Trophoblast cell (in vitro differentiated cells and primary cell): Measurements from ENCODE around the gene SDR42E1.

Source experiments
- DNase-seq, 2 donors: peaks; one replicate each; pipeline ENCODE4 v3.0.0-alpha.2; 2016
- H2AFZ ChIP-seq: 2 replicates; pipeline ENCODE4 v1.6.1; 2013; ENCODE audit warnings: low read length, moderate library complexity, mild to moderate bottlenecking; ENCODE audit not compliant: insufficient read depth, poor library complexity
- H2AK5ac ChIP-seq: 2 replicates; pipeline ENCODE4 v1.6.1; 2013; ENCODE audit warnings: mild to moderate bottlenecking, low read length
- H2BK120ac ChIP-seq: 2 replicates; pipeline ENCODE4 v1.6.1; 2013; ENCODE audit warnings: low read length, mild to moderate bottlenecking, moderate library complexity; ENCODE audit not compliant: insufficient read depth, poor library complexity
- H2BK12ac ChIP-seq: 2 replicates; pipeline ENCODE4 v1.6.1; 2013; ENCODE audit warnings: mild to moderate bottlenecking, low read length, moderate library complexity
- H2BK5ac ChIP-seq: 2 replicates; pipeline ENCODE4 v1.6.1; 2013; ENCODE audit warnings: low read length, low read depth, moderate library complexity, mild to moderate bottlenecking; ENCODE audit not compliant: poor library complexity
- H3K14ac ChIP-seq: 2 replicates; pipeline ENCODE4 v1.6.1; 2013; ENCODE audit warnings: mild to moderate bottlenecking, low read length
- H3K18ac ChIP-seq: 2 replicates; pipeline ENCODE4 v1.6.1; 2013; ENCODE audit warnings: mild to moderate bottlenecking, low read length
- H3K23ac ChIP-seq: 2 replicates; pipeline ENCODE4 v1.6.1; 2013; ENCODE audit warnings: low read length
- H3K27ac ChIP-seq: 2 replicates; pipeline ENCODE4 v1.5.1; 2013; ENCODE audit warnings: low read depth, mild to moderate bottlenecking, inconsistent platforms, low read length, moderate library complexity
- H3K27me3 ChIP-seq: 2 replicates; pipeline ENCODE4 v1.6.1; 2013; ENCODE audit warnings: inconsistent platforms, mild to moderate bottlenecking, low read length, moderate library complexity; ENCODE audit not compliant: insufficient read depth
- H3K36me3 ChIP-seq, 2 experiments: 1 replicate in 1 of 2; 2 replicates in 1 of 2; pipeline ENCODE4 v1.6.1; 2013; ENCODE audit warnings: low read length in 2 of 2, mild to moderate bottlenecking in 2 of 2, moderate library complexity in 1 of 2; ENCODE audit not compliant: insufficient read depth in 2 of 2, control insufficient read depth in 1 of 2
- H3K4ac ChIP-seq: 2 replicates; pipeline ENCODE4 v1.6.1; 2013; ENCODE audit warnings: low read depth, mild to moderate bottlenecking, low read length, moderate library complexity
- H3K4me1 ChIP-seq, 2 experiments: 1 replicate in 1 of 2; 2 replicates in 1 of 2; pipeline ENCODE4 v1.6.1; 2013; ENCODE audit warnings: low read length in 2 of 2, mild to moderate bottlenecking in 2 of 2, moderate library complexity in 1 of 2; ENCODE audit not compliant: insufficient read depth in 2 of 2, control insufficient read depth in 1 of 2
- H3K4me2 ChIP-seq: 2 replicates; pipeline ENCODE4 v1.6.1; 2013; ENCODE audit warnings: inconsistent platforms, mild to moderate bottlenecking, low read length, moderate library complexity
- H3K4me3 ChIP-seq: 2 replicates; pipeline ENCODE4 v1.5.1; 2013; ENCODE audit warnings: mild to moderate bottlenecking, low read depth, low read length, inconsistent platforms
- H3K79me1 ChIP-seq: one replicate; pipeline ENCODE4 v1.6.1; 2013; ENCODE audit warnings: low read length
- H3K79me2 ChIP-seq: 2 replicates; pipeline ENCODE4 v1.6.1; 2013; ENCODE audit warnings: low read length, mild to moderate bottlenecking; ENCODE audit not compliant: control insufficient read depth, insufficient read depth, poor library complexity
- H3K9ac ChIP-seq: 2 replicates; pipeline ENCODE4 v1.6.1; 2013; ENCODE audit warnings: mild to moderate bottlenecking, low read length
- H3K9me3 ChIP-seq: 2 replicates; pipeline ENCODE4 v1.6.1; 2013; ENCODE audit warnings: low read depth, mild to moderate bottlenecking, control low read depth, inconsistent platforms, low read length; ENCODE audit not compliant: insufficient read depth
- H4K12ac ChIP-seq: 2 replicates; pipeline ENCODE4 v1.6.1; 2013; ENCODE audit warnings: low read depth, mild to moderate bottlenecking, low read length, moderate library complexity
- H4K8ac ChIP-seq: 2 replicates; pipeline ENCODE4 v1.6.1; 2013; ENCODE audit warnings: low read depth, mild to moderate bottlenecking, low read length, moderate library complexity
- H4K91ac ChIP-seq: one replicate; pipeline ENCODE4 v1.6.1; 2013; ENCODE audit warnings: low read depth, mild to moderate bottlenecking, low read length, moderate library complexity
- WGBS: extraction: QIAGEN DNeasy Blood & Tissue Kit; methylation state at CpG from one replicate; pipeline ENCODE4 v1.1.7; 2013; ENCODE audit warnings: missing lambda C conversion rate; ENCODE audit not compliant: insufficient read length, insufficient coverage; ENCODE audit errors: extremely low coverage; 5-methylcytosine and 5-hydroxymethylcytosine counted together

SDR42E1 gene

GRCh38 chr16:82024883-82025282, 13.6 kb upstream of the SDR42E1 start:
- Histone ChIP-seq H3K9me3 (no peaks in the 10 kb centered on the region), H2AFZ (no peak overlapping the region), H3K4me2 (no peak overlapping the region), H3K27ac (no peak overlapping the region), H3K14ac (no peak overlapping the region), H3K4ac (no peak overlapping the region), H2BK5ac (no peak overlapping the region), H2AK5ac (no peak overlapping the region), H4K12ac (no peak overlapping the region), H3K79me1 (no peaks in the 10 kb centered on the region), H3K4me1 (no peaks in the 10 kb centered on the region), H3K18ac (no peak overlapping the region), H3K36me3 (no peaks in the 10 kb centered on the region), H3K4me3 (no peak overlapping the region), H2BK120ac (no peak overlapping the region), H3K23ac (no peak overlapping the region), H3K9ac (no peak overlapping the region), H4K91ac (no peak overlapping the region), H4K8ac (no peak overlapping the region), H3K27me3 (no peaks in the 10 kb centered on the region), H3K79me2 (no peaks in the 10 kb centered on the region), H2BK12ac (no peak overlapping the region)
- DNase-seq = no peak
- no CpG with 5 or more reads among the region's 4 CpGs for WGBS

GRCh38 chr16:82024316-82024715, 13.0 kb upstream of the SDR42E1 start:
- H2BK5ac ChIP-seq = no peak overlapping the region
- no CpG with 5 or more reads among the region's 1 CpG for WGBS
- no peak overlapping the region for H4K12ac ChIP-seq
- no peak overlapping the region for H2BK120ac ChIP-seq
- no peaks in the 10 kb centered on the region for H3K79me2 ChIP-seq
- H2AFZ ChIP-seq = no peak overlapping the region
- H3K27me3 ChIP-seq = no peaks in the 10 kb centered on the region
- H3K79me1 ChIP-seq = no peaks in the 10 kb centered on the region
- H4K8ac ChIP-seq = no peak overlapping the region
- no peaks in the 10 kb centered on the region for H3K36me3 ChIP-seq
- H3K9me3 ChIP-seq = no peaks in the 10 kb centered on the region
- H3K4me1 ChIP-seq = no peaks in the 10 kb centered on the region
- no peak overlapping the region for H3K14ac ChIP-seq
- no peak overlapping the region for H3K9ac ChIP-seq
- H3K18ac ChIP-seq = no peak overlapping the region
- no peak overlapping the region for H4K91ac ChIP-seq
- no peak for DNase-seq
- no peak overlapping the region for H2AK5ac ChIP-seq
- no peak overlapping the region for H3K27ac ChIP-seq
- no peak overlapping the region for H3K23ac ChIP-seq
- no peak overlapping the region for H3K4me3 ChIP-seq
- no peak overlapping the region for H3K4me2 ChIP-seq
- H2BK12ac ChIP-seq = no peak overlapping the region
- H3K4ac ChIP-seq = no peak overlapping the region

GRCh38 chr16:82023206-82023605, 11.9 kb upstream of the SDR42E1 start:
- H4K91ac ChIP-seq = no peak overlapping the region
- no peak overlapping the region for H3K4me3 ChIP-seq
- H2AFZ ChIP-seq = no peak overlapping the region
- no peak overlapping the region for H3K23ac ChIP-seq
- H3K9me3 ChIP-seq = no peaks in the 10 kb centered on the region
- H3K4me2 ChIP-seq = no peak overlapping the region
- H2AK5ac ChIP-seq = no peak overlapping the region
- no peaks in the 10 kb centered on the region for H3K79me1 ChIP-seq
- H3K14ac ChIP-seq = no peak overlapping the region
- WGBS = no CpG with 5 or more reads among the region's 7 CpGs
- no peak overlapping the region for H3K27ac ChIP-seq
- H3K9ac ChIP-seq = no peak overlapping the region
- no peak overlapping the region for H2BK120ac ChIP-seq
- H3K4ac ChIP-seq = no peak overlapping the region
- no peaks in the 10 kb centered on the region for H3K4me1 ChIP-seq
- no peak overlapping the region for H2BK5ac ChIP-seq
- no peak overlapping the region for H2BK12ac ChIP-seq
- H3K18ac ChIP-seq = no peak overlapping the region
- no peak for DNase-seq
- no peaks in the 10 kb centered on the region for H3K27me3 ChIP-seq
- H4K8ac ChIP-seq = no peak overlapping the region
- no peaks in the 10 kb centered on the region for H3K79me2 ChIP-seq
- no peak overlapping the region for H4K12ac ChIP-seq
- no peaks in the 10 kb centered on the region for H3K36me3 ChIP-seq

- no peaks in the 10 kb centered on the region for H3K4me1 ChIP-seq
Measured at GRCh38 chr16:82020051-82020450, 8.8 kb upstream of the SDR42E1 start.

More at GRCh38 chr16:82020051-82020450, 8.8 kb upstream of the SDR42E1 start:
- H3K27me3 ChIP-seq = no peaks in the 10 kb centered on the region
- H3K27ac ChIP-seq = no peak overlapping the region
- H3K9me3 ChIP-seq = no peaks in the 10 kb centered on the region
- no CpG with 5 or more reads among the region's 5 CpGs for WGBS
- no peak overlapping the region for H3K4me2 ChIP-seq
- H3K18ac ChIP-seq = no peak overlapping the region
- no peak overlapping the region for H2AFZ ChIP-seq
- no peak overlapping the region for H4K12ac ChIP-seq
- no peak overlapping the region for H2AK5ac ChIP-seq
- H2BK12ac ChIP-seq = no peak overlapping the region
- no peak overlapping the region for H4K8ac ChIP-seq
- no peaks in the 10 kb centered on the region for H3K36me3 ChIP-seq
- H3K4me3 ChIP-seq = no peak overlapping the region
- no peak overlapping the region for H3K9ac ChIP-seq
- no peak overlapping the region for H2BK120ac ChIP-seq
- no peak for DNase-seq
- no peak overlapping the region for H4K91ac ChIP-seq
- H3K79me1 ChIP-seq = no peaks in the 10 kb centered on the region
- H3K79me2 ChIP-seq = no peaks in the 10 kb centered on the region
- no peak overlapping the region for H2BK5ac ChIP-seq
- no peak overlapping the region for H3K14ac ChIP-seq
- no peak overlapping the region for H3K23ac ChIP-seq
- no peak overlapping the region for H3K4ac ChIP-seq
